Left ventricle myocardium inferior (tissue), 1 donor: ENCODE data around the gene CRIM1. TPM values are rescaled to one million over a fixed set of nuclear protein-coding genes. Genes with fewer than 3 reads are reported as not detected.

ENCODE experiments used
- DNase-seq: peaks from one replicate; pipeline ENCODE4 v3.0.0-alpha.2; 2020
- H3K27ac ChIP-seq: fragments of 200-600 bp; replicated peaks from 2 replicates; pipeline ENCODE4 v1.8.0; 2021
- H3K27me3 ChIP-seq: fragments of 200-600 bp; 2 replicates; pipeline ENCODE4 v1.8.0; 2021; ENCODE audit warnings: low read depth
- H3K36me3 ChIP-seq: fragments of 200-600 bp; 2 replicates; pipeline ENCODE4 v1.8.0; 2021
- H3K4me1 ChIP-seq: fragments of 200-600 bp; 2 replicates; pipeline ENCODE4 v1.8.0; 2021
- H3K4me3 ChIP-seq: fragments of 200-600 bp; 2 replicates; pipeline ENCODE4 v1.8.0; 2021; ENCODE audit warnings: mild to moderate bottlenecking, moderate library complexity
- H3K9me3 ChIP-seq: fragments of 200-600 bp; replicated peaks from 2 replicates; pipeline ENCODE4 v1.8.0; 2021
- CTCF ChIP-seq: fragments of 200-600 bp; IDR thresholded peaks from 2 replicates; pipeline ENCODE4 v1.8.0; 2021; ENCODE audit warnings: antibody characterized with exemption, mild to moderate bottlenecking, borderline replicate concordance
- intact Hi-C: fragments of 100-400 bp; cut with micrococcal nuclease; formaldehyde crosslinking; loops from one replicate; pipeline ENCODE4 v1.11.0; 2022
- total RNA-seq: library from RNA; stranded (reverse); fragmentation: NEBNext Ultra II Directional; extraction: Animal tissue kit (Norgen Biotek cat#: 25700); gene quantifications from one replicate; pipeline ENCODE4 v1.2.1, GENCODE V29; 2021
- donor health status: DM: no; HTN: yes; CAD: no; lungs with severe emphysema.

The CRIM1 gene
- total RNA-seq, 1 donor from 2014 or later = 45.6 TPM

- Histone ChIP-seq H3K36me3 (no peaks in the 10 kb centered on the region), H3K4me3 (no peak overlapping the region), H3K9me3 (no peaks in the 10 kb centered on the region), H3K27me3 (peaks cover 18% of the 10 kb centered on the region), H3K27ac (no peak overlapping the region), H3K4me1 (no peaks in the 10 kb centered on the region)
- DNase-seq = no peak
- no peak for TF ChIP-seq CTCF
- intact Hi-C loops = no loop called here
These were observed 19.3 kb upstream of the CRIM1 start for GRCh38 chr2:36336321-36336720.

- peaks cover 18% of the 10 kb centered on the region for H3K27me3 ChIP-seq
- intact Hi-C loops = no loop called here
- no peak overlapping the region for H3K27ac ChIP-seq
- no peak overlapping the region for H3K4me3 ChIP-seq
- no peaks in the 10 kb centered on the region for H3K4me1 ChIP-seq
- TF ChIP-seq CTCF = no peak
- DNase-seq = no peak
- no peaks in the 10 kb centered on the region for H3K36me3 ChIP-seq
- H3K9me3 ChIP-seq = no peaks in the 10 kb centered on the region
These were observed 18.2 kb upstream of the CRIM1 start for GRCh38 chr2:36337354-36337753.

- Histone ChIP-seq H3K4me3 (no peak overlapping the region), H3K9me3 (no peaks in the 10 kb centered on the region), H3K36me3 (no peaks in the 10 kb centered on the region), H3K27ac (no peak overlapping the region), H3K4me1 (no peaks in the 10 kb centered on the region), H3K27me3 (peaks cover 16% of the 10 kb centered on the region)
- no peak for TF ChIP-seq CTCF
- DNase-seq = no peak
- intact Hi-C loops = no loop called here
These were observed 17.3 kb upstream of the CRIM1 start for GRCh38 chr2:36338124-36338826.

- peaks cover 11% of the 10 kb centered on the region for H3K27me3 ChIP-seq
- H3K4me1 ChIP-seq = no peaks in the 10 kb centered on the region
- H3K9me3 ChIP-seq = no peaks in the 10 kb centered on the region
- H3K36me3 ChIP-seq = no peaks in the 10 kb centered on the region
- intact Hi-C loops = no loop called here
- DNase-seq = no peak
- no peak for TF ChIP-seq CTCF
- H3K4me3 ChIP-seq = no peak overlapping the region
- no peak overlapping the region for H3K27ac ChIP-seq
These were observed 16.8 kb upstream of the CRIM1 start for GRCh38 chr2:36338827-36339145.

GRCh38 chr2:36339607-36340218, 15.9 kb upstream of the CRIM1 start:
- no peak for TF ChIP-seq CTCF
- Histone ChIP-seq H3K4me1 (no peaks in the 10 kb centered on the region), H3K27ac (no peak overlapping the region), H3K4me3 (no peak overlapping the region), H3K9me3 (no peaks in the 10 kb centered on the region), H3K27me3 (peaks cover 9% of the 10 kb centered on the region), H3K36me3 (no peaks in the 10 kb centered on the region)
- DNase-seq = no peak
- intact Hi-C loops = no loop called here
